ENCODE results near the gene LSAMP. TPM values are rescaled to one million over a fixed set of nuclear protein-coding genes. Genes with fewer than 3 reads are reported as not detected.

Gene LSAMP
- total and polyA plus RNA-seq, 2 of the 4 experiments (the other 2 are of a cell fraction): 7.9 to 8.0 TPM

- no peak overlapping the region; the same call in 2 of the 3 replicates for H2BK15ac ChIP-seq (ENCODE audit: low read depth, low read length)
- H2BK5ac ChIP-seq (ENCODE audit: low read depth, low read length, poor library complexity, severe bottlenecking): no peak overlapping the region
- no peaks in the 10 kb centered on the region for H4K20me1 ChIP-seq (ENCODE audit: insufficient read depth, low read length)
- no peak overlapping the region for H3K14ac ChIP-seq (replicated peaks; ENCODE audit: low read depth, low read length)
- H3K18ac ChIP-seq (ENCODE audit: low read depth, low read length): no peak overlapping the region
- dilution Hi-C loops (cut with HindIII; ENCODE audit: low sequenced_read_pairs, unreplicated experiment): no loop called here
- H2AK9ac ChIP-seq (replicated peaks; ENCODE audit: low read depth, low read length, poor library complexity): no peak overlapping the region
- TF ChIP-seq BHLHE40 (IDR thresholded peaks at IDR 0.05; ENCODE audit: low read depth, low read length) (no peak), SMC3 (IDR thresholded peaks at IDR 0.05; ENCODE audit: low read depth, low read length) (no peak), RCOR1 (IDR thresholded peaks at IDR 0.05; ENCODE audit: insufficient replicate concordance, low read length) (no peak), RFX5 (IDR thresholded peaks at IDR 0.05; ENCODE audit: low read depth, low read length) (no peak), FOS (IDR thresholded peaks at IDR 0.05; ENCODE audit: low read depth, low read length) (no peak), MAZ (IDR thresholded peaks at IDR 0.05; ENCODE audit: borderline replicate concordance, low read depth, low read length) (no peak), POLR2A (IDR thresholded peaks at IDR 0.05; ENCODE audit: low read depth, low read length) (no peak), RAD21 (IDR thresholded peaks at IDR 0.05; ENCODE audit: low read length) (no peak), ELK1 (IDR thresholded peaks at IDR 0.05; ENCODE audit: borderline replicate concordance, low read depth, low read length) (no peak), MXI1 (IDR thresholded peaks at IDR 0.05; ENCODE audit: borderline replicate concordance, low read depth, low read length) (no peak), NFE2L2 (IDR thresholded peaks at IDR 0.05; ENCODE audit: low read depth, low read length) (no peak), CEBPB (IDR thresholded peaks at IDR 0.05; ENCODE audit: low read depth, low read length) (no peak), CHD1 (IDR thresholded peaks at IDR 0.05; ENCODE audit: low read depth, low read length) (no peak), MAFK (IDR thresholded peaks at IDR 0.05; ENCODE audit: low read depth, low read length) (no peak)
- TF ChIP-seq, protein P1, sequence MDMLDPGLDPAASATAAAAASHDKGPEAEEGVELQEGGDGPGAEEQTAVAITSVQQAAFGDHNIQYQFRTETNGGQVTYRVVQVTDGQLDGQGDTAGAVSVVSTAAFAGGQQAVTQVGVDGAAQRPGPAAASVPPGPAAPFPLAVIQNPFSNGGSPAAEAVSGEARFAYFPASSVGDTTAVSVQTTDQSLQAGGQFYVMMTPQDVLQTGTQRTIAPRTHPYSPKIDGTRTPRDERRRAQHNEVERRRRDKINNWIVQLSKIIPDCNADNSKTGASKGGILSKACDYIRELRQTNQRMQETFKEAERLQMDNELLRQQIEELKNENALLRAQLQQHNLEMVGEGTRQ (IDR thresholded peaks at IDR 0.05; ENCODE audit: low read depth, low read length): no peak
- TF ChIP-seq, protein P2, sequence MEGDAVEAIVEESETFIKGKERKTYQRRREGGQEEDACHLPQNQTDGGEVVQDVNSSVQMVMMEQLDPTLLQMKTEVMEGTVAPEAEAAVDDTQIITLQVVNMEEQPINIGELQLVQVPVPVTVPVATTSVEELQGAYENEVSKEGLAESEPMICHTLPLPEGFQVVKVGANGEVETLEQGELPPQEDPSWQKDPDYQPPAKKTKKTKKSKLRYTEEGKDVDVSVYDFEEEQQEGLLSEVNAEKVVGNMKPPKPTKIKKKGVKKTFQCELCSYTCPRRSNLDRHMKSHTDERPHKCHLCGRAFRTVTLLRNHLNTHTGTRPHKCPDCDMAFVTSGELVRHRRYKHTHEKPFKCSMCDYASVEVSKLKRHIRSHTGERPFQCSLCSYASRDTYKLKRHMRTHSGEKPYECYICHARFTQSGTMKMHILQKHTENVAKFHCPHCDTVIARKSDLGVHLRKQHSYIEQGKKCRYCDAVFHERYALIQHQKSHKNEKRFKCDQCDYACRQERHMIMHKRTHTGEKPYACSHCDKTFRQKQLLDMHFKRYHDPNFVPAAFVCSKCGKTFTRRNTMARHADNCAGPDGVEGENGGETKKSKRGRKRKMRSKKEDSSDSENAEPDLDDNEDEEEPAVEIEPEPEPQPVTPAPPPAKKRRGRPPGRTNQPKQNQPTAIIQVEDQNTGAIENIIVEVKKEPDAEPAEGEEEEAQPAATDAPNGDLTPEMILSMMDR (conservative IDR thresholded peaks at IDR 0.05; ENCODE audit: low read depth, low read length): no peak
- no peak overlapping the region for H4K91ac ChIP-seq (ENCODE audit: insufficient read depth, low read depth, low read length)
- H4K8ac ChIP-seq (ENCODE audit: low read depth in 2 of 2, low read length in 2 of 2): no peak overlapping the region
- ChIA-PET CTCF (no interaction called here), POLR2A (ENCODE audit: unreplicated experiment) (no interaction called here)
- BruUV-seq (replicated peaks): no TSS peak
- no peak overlapping the region for H2BK20ac ChIP-seq (ENCODE audit: low read depth, low read length)
- no peak for DNase-seq
- no peak overlapping the region for H2AFZ ChIP-seq (replicated peaks; ENCODE audit: low read length, poor library complexity)
- H2AK5ac ChIP-seq (ENCODE audit: low read depth, low read length): no peak overlapping the region
- intact Hi-C loops (cut with micrococcal nuclease): no loop called here
- no peak overlapping the region for H4K5ac ChIP-seq (ENCODE audit: low read depth, low read length)
- H3K56ac ChIP-seq (ENCODE audit: extremely low read depth, insufficient read depth, low read length): no peak overlapping the region
- H3K23ac ChIP-seq (ENCODE audit: low read depth, low read length): no peak overlapping the region
- no peaks in the 10 kb centered on the region for H3K9me1 ChIP-seq (ENCODE audit: insufficient read depth, low read length)
- no peak overlapping the region for H3K9ac ChIP-seq (ENCODE audit: low read depth, low read length)
- H2BK120ac ChIP-seq (ENCODE audit: low read depth, low read length): no peak overlapping the region
- no peaks in the 10 kb centered on the region for H3K36me3 ChIP-seq (ENCODE audit: control insufficient read depth, insufficient read depth, low read length)
- no CpG with 5 or more reads among the region's 1 CpG for WGBS, 2 experiments (ENCODE audit: extremely low coverage in 2 of 2, insufficient read length in 1 of 2)
- no peaks in the 10 kb centered on the region for H3K27me3 ChIP-seq (ENCODE audit: control insufficient read depth, insufficient read depth, low read length)
- H3K27ac ChIP-seq (ENCODE audit: insufficient read depth, low read length): no peak overlapping the region
- H3K4me2 ChIP-seq (ENCODE audit: low read depth, low read length): no peak overlapping the region
- H3K79me1 ChIP-seq (ENCODE audit: low read depth in 1 of 2, low read length in 2 of 2): no peaks in the 10 kb centered on the region
- no peak overlapping the region for H3K4me3 ChIP-seq (ENCODE audit: insufficient read depth, low read depth, low read length)
- in situ Hi-C loops (cut with MboI; ENCODE audit: low sequenced_read_pairs): no loop called here
- no peak overlapping the region for H3K4ac ChIP-seq (ENCODE audit: low read depth, low read length)
- no peak for ATAC-seq (ENCODE audit: low read depth)
- no peaks in the 10 kb centered on the region for H3K4me1 ChIP-seq (ENCODE audit: control insufficient read depth, insufficient read depth, low read length)
- no peaks in the 10 kb centered on the region for H3K9me3 ChIP-seq (ENCODE audit: control insufficient read depth, insufficient read depth, low read length)
Observed at GRCh38 chr3:116057400-116058006, 387.8 kb downstream of the LSAMP start.
